HepG2 (cell line): ENCODE results near the gene KCTD14. TPM values are rescaled to one million over a fixed set of nuclear protein-coding genes. Genes with fewer than 3 reads are reported as not detected.

ENCODE experiments used
- ARID2 ChIP-seq: sonication (generic); formaldehyde crosslinking; IDR thresholded peaks from 2 replicates; pipeline ENCODE4 v1.8.1; 2022; ENCODE audit warnings: mild to moderate bottlenecking, missing genetic modification reagents, borderline replicate concordance
- ARNTL ChIP-seq: sonication (generic); formaldehyde crosslinking; IDR thresholded peaks from 2 replicates; pipeline ENCODE4 v1.4.0; 2020; ENCODE audit warnings: mild to moderate bottlenecking, missing genetic modification reagents
- ATF7 ChIP-seq, 2 experiments: fragments of 450-650 bp in 1 of 2; sonication (generic) in 1 of 2; formaldehyde crosslinking in 1 of 2; IDR thresholded peaks; 2 replicates each; pipeline versions ENCODE4 v1.4.0 to v1.6.1; 2016 to 2020; ENCODE audit warnings: antibody characterized with exemption in 1 of 2, mild to moderate bottlenecking in 1 of 2, missing genetic modification reagents in 1 of 2
- EEA1 ChIP-seq: sonication (generic); formaldehyde crosslinking; IDR thresholded peaks from 2 replicates; pipeline ENCODE4 v1.5.1; 2020; ENCODE audit warnings: mild to moderate bottlenecking, missing genetic modification reagents, borderline replicate concordance
- EHMT2 ChIP-seq: fragments of 200-600 bp; sonication (generic); IDR thresholded peaks from 2 replicates; pipeline ENCODE4 v1.7.0; 2017; ENCODE audit warnings: antibody characterized with exemption, low read depth, low read length, borderline replicate concordance
- HMGA1 ChIP-seq: sonication (generic); formaldehyde crosslinking; conservative IDR thresholded peaks from 2 replicates; pipeline ENCODE4 v1.4.0; 2020; ENCODE audit warnings: missing genetic modification reagents
- HNRNPUL1 ChIP-seq: fragments of 200-400 bp; formaldehyde crosslinking; IDR thresholded peaks from 2 replicates; pipeline ENCODE4 v1.6.1; 2017; ENCODE audit warnings: low read depth, mild to moderate bottlenecking, low read length, moderate library complexity
- ISL2 ChIP-seq: sonication (generic); formaldehyde crosslinking; IDR thresholded peaks from 2 replicates; pipeline ENCODE4 v1.5.0; 2020; ENCODE audit warnings: missing genetic modification reagents
- JUN ChIP-seq: sonication (generic); formaldehyde crosslinking; IDR thresholded peaks from 2 replicates; pipeline ENCODE4 v1.4.0; 2020; ENCODE audit warnings: mild to moderate bottlenecking, missing genetic modification reagents
- MYNN ChIP-seq: sonication (generic); formaldehyde crosslinking; IDR thresholded peaks from 2 replicates; pipeline ENCODE4 v1.4.0; 2020; ENCODE audit warnings: mild to moderate bottlenecking, low read depth, missing genetic modification reagents
- MZF1 ChIP-seq: sonication (generic); formaldehyde crosslinking; IDR thresholded peaks from 2 replicates; pipeline ENCODE4 v1.8.1; 2023; ENCODE audit warnings: mild to moderate bottlenecking, missing genetic modification reagents, borderline replicate concordance
- RAD51 ChIP-seq: fragments of 450-650 bp; IDR thresholded peaks from 2 replicates; pipeline ENCODE4 v1.6.1; 2016; ENCODE audit warnings: borderline replicate concordance
- RARG ChIP-seq: sonication (generic); formaldehyde crosslinking; IDR thresholded peaks from 2 replicates; pipeline ENCODE4 v1.4.0; 2020; ENCODE audit warnings: low read depth, mild to moderate bottlenecking, missing genetic modification reagents
- RFXAP ChIP-seq: sonication (generic); formaldehyde crosslinking; IDR thresholded peaks from 2 replicates; pipeline ENCODE4 v1.4.0; 2020; ENCODE audit warnings: missing genetic modification reagents, borderline replicate concordance
- TP53 ChIP-seq: sonication (generic); formaldehyde crosslinking; conservative IDR thresholded peaks from 2 replicates; pipeline ENCODE4 v1.4.0; 2020; ENCODE audit warnings: missing genetic modification reagents
- ZNF138 ChIP-seq: sonication (generic); formaldehyde crosslinking; IDR thresholded peaks from 2 replicates; pipeline ENCODE4 v1.5.0; 2020; ENCODE audit warnings: mild to moderate bottlenecking, low read depth, missing genetic modification reagents
- ZNF343 ChIP-seq: sonication (generic); formaldehyde crosslinking; IDR thresholded peaks from 2 replicates; pipeline ENCODE4 v1.4.0; 2020; ENCODE audit warnings: mild to moderate bottlenecking, missing genetic modification reagents
- ZNF547 ChIP-seq: sonication (generic); formaldehyde crosslinking; IDR thresholded peaks from 2 replicates; pipeline ENCODE4 v1.5.1; 2020; ENCODE audit warnings: mild to moderate bottlenecking, missing genetic modification reagents
- ZNF552 ChIP-seq: sonication (generic); formaldehyde crosslinking; IDR thresholded peaks from 2 replicates; pipeline ENCODE4 v1.9.0; 2022; ENCODE audit warnings: missing genetic modification reagents, mild to moderate bottlenecking, borderline replicate concordance
- ZNF652 ChIP-seq: IDR thresholded peaks from 2 replicates; pipeline ENCODE4 v1.6.1; 2016; ENCODE audit warnings: low read depth, borderline replicate concordance
- polyA plus RNA-seq, 8 experiments: library from polyadenylated mRNA; depleted of rRNA in 3 of 8; stranded (reverse) in 7 of 8; unstranded in 1 of 8; fragments of >200 nt; fragmentation: Illumina TruSeq in 4 of 8; extraction: Trizol in 4 of 8; gene quantifications; 2 replicates each; pipeline versions ENCODE4 v1.2.1 to v1.2.3, GENCODE V29; 2011 to 2016; ENCODE audit warnings: low read depth in 4 of 8, missing spikeins in 1 of 8, mixed read lengths in 1 of 8; ENCODE audit not compliant: insufficient read depth in 1 of 8
- total RNA-seq, 5 experiments: library from RNA; depleted of rRNA; stranded (reverse); fragments of >200 nt; fragmentation: Illumina TruSeq; extraction: Trizol; gene quantifications; 2 replicates each; pipeline ENCODE4 v1.2.3, GENCODE V29; 2016; ENCODE audit warnings: low read depth in 1 of 5
- TF ChIP-seq, protein P1 (sequence below): sonication (generic); formaldehyde crosslinking; IDR thresholded peaks from 2 replicates; pipeline ENCODE4 v1.4.0; 2020; ENCODE audit warnings: missing genetic modification reagents; ENCODE audit errors: not compliant biosample characterization
- TF ChIP-seq, protein P2 (sequence below): sonication (generic); formaldehyde crosslinking; IDR thresholded peaks from 2 replicates; pipeline ENCODE4 v1.5.0; 2020; ENCODE audit warnings: missing genetic modification reagents
- TF ChIP-seq, protein P3 (sequence below): sonication (generic); formaldehyde crosslinking; conservative IDR thresholded peaks from 2 replicates; pipeline ENCODE4 v1.8.0; 2022; ENCODE audit warnings: mild to moderate bottlenecking, moderate library complexity, missing genetic modification reagents
- TF ChIP-seq, protein P4 (sequence below): sonication (generic); formaldehyde crosslinking; IDR thresholded peaks from 2 replicates; pipeline ENCODE4 v1.8.1; 2023; ENCODE audit warnings: mild to moderate bottlenecking, missing genetic modification reagents
- TF ChIP-seq, protein P5 (sequence below): sonication (generic); formaldehyde crosslinking; IDR thresholded peaks from 2 replicates; pipeline ENCODE4 v1.5.0; 2020; ENCODE audit warnings: missing genetic modification reagents

The KCTD14 gene
- total and polyA plus RNA-seq, 2 of the 13 experiments (the other 11 are each of a cell fraction or from before 2014, with no cell fraction given) = 10.3 to 15.6 TPM

DNA sequence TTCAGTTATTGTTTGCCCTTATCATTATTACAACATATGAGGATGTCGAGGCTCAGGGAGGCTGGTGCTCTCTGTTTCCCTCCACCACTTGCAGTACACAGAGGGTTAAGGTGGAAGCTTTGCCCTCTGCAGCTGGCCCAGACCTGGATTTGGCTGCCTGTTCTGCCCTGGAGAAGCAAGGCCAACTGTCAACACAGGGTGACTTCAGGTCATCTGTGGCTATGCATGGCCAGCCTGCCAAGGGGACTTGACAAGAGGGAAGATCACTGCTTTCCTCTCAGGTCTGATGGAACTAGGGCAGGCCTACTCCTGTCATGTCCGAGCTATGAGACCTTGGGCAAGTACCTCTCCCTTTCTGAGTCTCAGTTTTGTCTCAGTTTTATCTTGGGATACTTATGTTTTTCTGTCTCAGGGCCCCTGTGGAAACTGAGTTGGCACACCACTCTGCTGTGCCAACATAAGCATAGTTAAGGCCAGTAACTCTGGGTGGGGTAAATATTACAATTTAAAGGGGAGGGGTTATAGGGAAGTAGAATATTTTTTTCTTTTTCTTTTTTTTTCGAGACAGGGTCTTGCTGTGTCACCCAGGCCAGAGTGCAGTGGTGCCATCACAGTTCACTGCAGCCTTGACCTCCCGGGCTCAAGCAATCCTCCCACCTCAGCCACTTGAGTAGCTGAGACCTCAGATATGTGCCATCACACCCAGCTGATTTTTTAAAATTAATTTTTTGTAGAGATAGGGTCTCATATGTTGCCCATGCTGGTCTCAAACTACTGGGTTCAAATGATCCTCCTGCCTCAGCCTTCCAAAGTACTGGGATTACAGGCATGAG, 38.2 kb upstream of the KCTD14 start (continued):
- TF ChIP-seq, protein P1, sequence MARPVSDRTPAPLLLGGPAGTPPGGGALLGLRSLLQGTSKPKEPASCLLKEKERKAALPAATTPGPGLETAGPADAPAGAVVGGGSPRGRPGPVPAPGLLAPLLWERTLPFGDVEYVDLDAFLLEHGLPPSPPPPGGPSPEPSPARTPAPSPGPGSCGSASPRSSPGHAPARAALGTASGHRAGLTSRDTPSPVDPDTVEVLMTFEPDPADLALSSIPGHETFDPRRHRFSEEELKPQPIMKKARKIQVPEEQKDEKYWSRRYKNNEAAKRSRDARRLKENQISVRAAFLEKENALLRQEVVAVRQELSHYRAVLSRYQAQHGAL (CRISPR knock-in tag) = no peak
- TF ChIP-seq, protein P2, sequence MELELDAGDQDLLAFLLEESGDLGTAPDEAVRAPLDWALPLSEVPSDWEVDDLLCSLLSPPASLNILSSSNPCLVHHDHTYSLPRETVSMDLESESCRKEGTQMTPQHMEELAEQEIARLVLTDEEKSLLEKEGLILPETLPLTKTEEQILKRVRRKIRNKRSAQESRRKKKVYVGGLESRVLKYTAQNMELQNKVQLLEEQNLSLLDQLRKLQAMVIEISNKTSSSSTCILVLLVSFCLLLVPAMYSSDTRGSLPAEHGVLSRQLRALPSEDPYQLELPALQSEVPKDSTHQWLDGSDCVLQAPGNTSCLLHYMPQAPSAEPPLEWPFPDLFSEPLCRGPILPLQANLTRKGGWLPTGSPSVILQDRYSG (CRISPR knock-in tag) = no peak
- TF ChIP-seq ZNF138 (CRISPR knock-in tag) (no peak), HMGA1 (CRISPR knock-in tag) (no peak), ATF7 (IDR thresholded peaks at IDR 0.05) (no peak), ATF7 (CRISPR knock-in tag; IDR thresholded peaks at IDR 0.05) (no peak), MZF1 (CRISPR knock-in tag) (no peak), JUN (CRISPR knock-in tag) (no peak), ZNF652 (CRISPR knock-in tag) (peak; percentile 96), ZNF547 (CRISPR knock-in tag) (no peak), HNRNPUL1 (no peak), ZNF343 (CRISPR knock-in tag) (no peak), EHMT2 (peak; percentile 37; the same call in 1 of the 2 replicates), RARG (no peak), ARNTL (CRISPR knock-in tag) (no peak), RAD51 (no peak), ISL2 (CRISPR knock-in tag) (0 out of 2 replicates have a peak, but pooled peaks have one; percentile 18), RFXAP (CRISPR knock-in tag) (no peak), ZNF552 (CRISPR knock-in tag) (no peak), MYNN (CRISPR knock-in tag) (no peak), ARID2 (CRISPR knock-in tag) (no peak), TP53 (CRISPR knock-in tag) (no peak), EEA1 (CRISPR knock-in tag) (no peak)
- TF ChIP-seq, protein P3, sequence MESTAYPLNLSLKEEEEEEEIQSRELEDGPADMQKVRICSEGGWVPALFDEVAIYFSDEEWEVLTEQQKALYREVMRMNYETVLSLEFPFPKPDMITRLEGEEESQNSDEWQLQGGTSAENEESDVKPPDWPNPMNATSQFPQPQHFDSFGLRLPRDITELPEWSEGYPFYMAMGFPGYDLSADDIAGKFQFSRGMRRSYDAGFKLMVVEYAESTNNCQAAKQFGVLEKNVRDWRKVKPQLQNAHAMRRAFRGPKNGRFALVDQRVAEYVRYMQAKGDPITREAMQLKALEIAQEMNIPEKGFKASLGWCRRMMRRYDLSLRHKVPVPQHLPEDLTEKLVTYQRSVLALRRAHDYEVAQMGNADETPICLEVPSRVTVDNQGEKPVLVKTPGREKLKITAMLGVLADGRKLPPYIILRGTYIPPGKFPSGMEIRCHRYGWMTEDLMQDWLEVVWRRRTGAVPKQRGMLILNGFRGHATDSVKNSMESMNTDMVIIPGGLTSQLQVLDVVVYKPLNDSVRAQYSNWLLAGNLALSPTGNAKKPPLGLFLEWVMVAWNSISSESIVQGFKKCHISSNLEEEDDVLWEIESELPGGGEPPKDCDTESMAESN (CRISPR knock-in tag) = no peak
- TF ChIP-seq, protein P4, sequence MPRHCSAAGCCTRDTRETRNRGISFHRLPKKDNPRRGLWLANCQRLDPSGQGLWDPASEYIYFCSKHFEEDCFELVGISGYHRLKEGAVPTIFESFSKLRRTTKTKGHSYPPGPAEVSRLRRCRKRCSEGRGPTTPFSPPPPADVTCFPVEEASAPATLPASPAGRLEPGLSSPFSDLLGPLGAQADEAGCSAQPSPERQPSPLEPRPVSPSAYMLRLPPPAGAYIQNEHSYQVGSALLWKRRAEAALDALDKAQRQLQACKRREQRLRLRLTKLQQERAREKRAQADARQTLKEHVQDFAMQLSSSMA (CRISPR knock-in tag) = no peak
- TF ChIP-seq, protein P5, sequence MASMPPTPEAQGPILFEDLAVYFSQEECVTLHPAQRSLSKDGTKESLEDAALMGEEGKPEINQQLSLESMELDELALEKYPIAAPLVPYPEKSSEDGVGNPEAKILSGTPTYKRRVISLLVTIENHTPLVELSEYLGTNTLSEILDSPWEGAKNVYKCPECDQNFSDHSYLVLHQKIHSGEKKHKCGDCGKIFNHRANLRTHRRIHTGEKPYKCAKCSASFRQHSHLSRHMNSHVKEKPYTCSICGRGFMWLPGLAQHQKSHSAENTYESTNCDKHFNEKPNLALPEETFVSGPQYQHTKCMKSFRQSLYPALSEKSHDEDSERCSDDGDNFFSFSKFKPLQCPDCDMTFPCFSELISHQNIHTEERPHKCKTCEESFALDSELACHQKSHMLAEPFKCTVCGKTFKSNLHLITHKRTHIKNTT (CRISPR knock-in tag) = no peak
